Measurements from ENCODE around the gene KIAA0513.
A peak's percentile ranks its signal among the peaks of the same experiment; 100 is the strongest.

Gene KIAA0513

DNA sequence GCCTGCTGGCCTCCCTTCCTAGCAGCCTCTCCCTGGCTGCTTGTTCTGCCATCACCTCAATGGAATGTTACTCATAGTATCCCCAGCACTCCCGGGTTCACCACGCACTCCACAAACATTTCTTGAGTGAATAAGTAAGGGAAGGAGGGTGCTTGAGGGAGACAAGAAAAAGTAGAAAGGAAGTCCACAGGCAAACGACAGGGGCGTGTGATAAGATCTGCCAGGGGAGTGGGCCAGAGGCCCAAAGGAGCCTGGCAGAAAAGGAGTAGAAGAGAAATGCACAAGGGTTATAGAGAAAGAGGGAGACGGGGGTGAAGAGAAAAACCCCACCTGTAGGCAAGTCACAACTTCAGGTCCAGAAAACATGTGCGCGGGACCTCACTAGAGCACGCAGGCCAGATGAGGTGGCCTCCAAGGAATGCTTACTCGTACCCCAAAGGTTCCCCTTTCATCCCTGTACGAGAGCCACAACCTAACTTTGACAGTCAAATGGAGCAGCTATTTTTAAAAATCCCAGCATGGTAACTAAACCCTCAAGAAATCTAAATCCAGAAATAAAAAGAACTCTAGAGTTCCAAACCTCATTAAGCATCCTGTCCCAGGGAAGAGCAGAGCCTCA, 22.9 kb upstream of the KIAA0513 start:
- no peak for DNase-seq (ENCODE audit: low read depth in 2 of 2)

DNA sequence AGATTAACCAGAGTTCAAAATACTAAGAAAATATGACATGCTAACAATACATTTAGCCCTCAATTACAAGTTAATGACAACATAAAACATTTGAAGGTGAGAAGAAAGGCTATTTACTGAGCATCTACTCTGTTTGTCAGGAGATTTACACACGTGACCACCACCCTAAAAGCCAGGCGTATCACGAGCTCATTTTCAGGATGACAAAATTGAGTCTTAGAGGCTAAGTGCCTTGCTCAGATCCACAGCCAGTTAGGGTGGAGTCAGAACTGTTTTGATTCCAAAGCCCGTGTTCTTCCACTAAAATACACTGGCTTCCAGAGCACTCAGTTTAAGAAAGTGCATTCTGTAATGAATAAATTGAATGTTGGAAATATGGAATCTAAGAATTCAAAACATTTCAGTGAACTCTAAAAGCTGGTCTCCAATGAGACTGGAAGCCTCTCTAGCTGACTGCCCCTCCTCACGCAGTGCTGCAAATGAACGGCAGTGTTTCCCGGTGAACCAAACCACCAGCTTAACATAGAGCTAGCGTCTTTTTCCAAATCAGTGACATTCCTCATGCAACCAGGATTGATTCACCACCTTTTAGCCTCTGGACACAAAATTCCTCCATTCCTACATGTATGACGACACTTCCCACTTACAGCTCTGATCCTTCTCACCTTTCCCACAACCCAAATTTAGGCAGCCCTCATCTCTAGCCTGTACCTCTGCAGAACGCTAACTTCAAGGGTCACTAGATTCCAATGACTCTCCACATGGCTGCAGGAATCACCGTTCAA, 22.1 kb upstream of the KIAA0513 start:
- no peak for DNase-seq (ENCODE audit: low read depth in 2 of 2)

DNA sequence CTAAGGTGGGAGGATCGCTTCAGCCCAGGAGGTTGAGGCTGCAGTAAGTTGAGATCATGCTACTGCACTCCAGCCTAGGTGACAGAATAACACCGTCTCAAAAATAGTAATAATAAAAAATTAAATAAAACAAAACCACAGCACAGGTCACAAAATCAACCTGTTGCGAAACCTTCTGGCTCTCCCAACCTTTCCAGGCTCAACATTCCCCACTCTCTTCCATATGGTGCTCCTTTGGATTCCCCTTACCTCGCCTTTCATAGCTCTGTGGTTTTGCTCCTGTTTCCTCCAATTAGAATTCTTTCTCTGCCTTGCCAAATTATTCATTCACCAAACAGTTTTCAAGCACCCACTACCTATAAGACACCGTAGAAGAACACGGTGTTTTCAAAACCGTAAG, 21.0 kb upstream of the KIAA0513 start:
- DNase-seq (ENCODE audit: low read depth in 2 of 2): no peak

DNA sequence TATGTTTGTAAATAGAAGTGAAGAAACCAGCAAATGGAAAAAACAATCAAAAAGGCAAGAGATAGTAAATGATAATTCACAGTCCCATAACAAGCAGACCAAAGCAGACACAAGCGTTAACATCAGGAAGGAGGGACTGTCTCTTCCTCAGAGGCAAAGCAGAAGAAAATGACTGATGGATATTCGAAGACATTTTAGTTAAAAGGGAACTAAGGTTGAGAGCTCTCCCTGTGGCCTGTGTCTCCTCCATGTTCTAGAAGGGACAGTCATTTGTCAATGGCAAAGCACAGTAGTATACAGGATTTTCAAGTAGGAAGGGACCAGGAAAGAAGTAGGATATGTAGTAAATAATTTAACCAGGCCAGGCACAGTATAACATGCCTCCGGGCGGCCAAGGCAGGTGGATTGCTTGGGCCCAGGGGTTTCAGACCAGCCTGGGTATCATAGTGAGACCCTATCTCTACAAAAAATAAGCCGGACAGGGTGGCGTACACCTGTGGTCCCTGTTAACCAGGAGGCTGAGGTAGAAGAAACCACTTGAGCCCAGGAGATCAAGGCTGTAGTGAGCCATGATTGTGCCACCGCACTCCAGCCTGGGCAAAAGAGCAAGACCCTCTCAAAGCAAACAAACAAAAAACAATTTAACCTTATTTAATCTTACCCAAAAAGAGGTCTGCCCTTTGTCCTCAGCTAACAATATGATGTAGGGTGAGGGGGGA, 19.9 kb upstream of the KIAA0513 start:
- DNase-seq (ENCODE audit: low read depth in 2 of 2): no peak

DNA sequence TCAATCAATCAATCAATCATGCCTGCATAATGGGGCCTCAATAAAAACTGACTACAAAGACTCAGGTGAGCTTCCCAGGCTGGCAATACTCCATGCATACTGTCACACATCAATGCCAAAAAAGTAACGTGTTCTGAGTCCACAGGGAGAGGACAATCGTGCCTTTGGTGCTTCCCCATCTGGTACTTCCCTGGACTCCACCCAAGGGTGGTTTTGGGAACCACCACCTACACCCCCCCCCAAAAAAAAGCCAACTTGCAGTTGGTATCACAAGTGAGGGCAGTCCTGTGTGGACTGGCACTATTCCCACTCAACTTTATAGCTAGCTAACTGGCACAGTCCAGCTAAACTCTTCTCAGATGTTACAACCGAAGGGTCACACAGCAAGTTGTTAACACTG, 19.3 kb upstream of the KIAA0513 start:
- DNase-seq (ENCODE audit: low read depth in 2 of 2): no peak

DNA sequence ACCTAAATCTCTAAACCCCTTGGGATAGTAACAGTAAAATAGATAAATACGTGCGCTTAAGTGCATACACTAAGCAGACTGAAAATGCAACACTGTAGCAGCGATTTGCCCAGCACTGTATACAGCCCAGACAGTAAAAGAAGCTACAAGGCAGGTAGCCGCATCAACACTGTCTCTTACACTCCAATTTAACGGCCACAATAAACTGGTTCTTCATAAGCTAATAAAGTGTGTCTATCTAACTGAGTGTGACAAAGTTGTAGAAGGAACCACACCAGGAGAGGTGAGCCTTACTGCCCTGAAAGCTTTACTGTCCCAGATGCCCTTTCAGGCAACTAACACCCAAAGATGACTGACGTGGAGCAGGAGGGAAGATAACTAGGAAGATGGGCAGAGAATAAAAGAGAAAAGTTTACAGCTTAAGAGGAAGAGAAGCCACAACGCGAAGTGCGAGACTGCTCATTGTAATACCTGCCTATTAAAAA, 17.1 kb upstream of the KIAA0513 start:
- DNase-seq (ENCODE audit: low read depth in 2 of 2): no peak

DNA sequence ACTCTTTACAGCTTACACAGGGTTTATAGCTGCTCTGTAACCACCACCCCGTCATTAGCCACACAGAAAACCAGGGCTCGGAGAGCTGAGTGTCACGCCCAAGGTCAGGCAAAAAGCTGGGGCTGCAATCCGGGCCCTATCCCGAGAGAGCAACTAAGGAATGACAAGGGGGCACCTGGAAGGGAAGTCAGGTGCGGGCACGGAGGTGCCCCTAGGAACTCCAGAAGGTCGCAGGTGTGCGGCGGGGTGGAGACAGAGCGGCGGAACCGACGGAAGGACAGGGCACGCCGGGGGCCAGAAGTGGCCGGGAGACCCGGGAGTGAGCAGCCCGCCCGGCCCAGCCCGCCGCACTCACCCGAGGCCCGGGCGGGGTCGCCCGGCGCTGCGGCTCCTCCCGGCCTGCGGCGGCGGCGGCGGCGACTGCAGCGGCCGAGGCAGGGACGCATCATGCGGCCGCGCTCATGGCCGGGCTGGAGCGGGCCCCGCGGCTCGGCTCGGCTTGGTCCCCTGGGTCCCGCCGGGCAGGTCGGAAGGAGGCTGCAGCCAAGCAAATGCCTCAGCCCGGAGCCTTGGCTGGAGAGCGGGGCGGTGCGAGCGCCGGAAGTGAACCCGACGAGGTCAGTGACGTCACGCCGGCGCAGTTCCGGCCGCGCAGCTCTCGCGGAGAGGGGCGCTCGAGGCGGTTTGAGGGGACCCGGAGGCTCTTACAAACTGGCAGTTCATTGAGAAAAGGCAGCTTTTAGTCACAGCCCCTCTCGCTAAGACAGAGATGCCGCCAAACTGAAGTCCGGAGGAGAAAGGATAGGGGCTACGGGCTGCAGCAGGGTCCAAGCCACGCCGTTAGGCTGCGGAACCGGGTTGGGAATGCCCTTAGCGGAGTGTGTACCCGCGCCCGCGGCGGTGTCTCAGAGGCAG, 16.4 kb upstream of the KIAA0513 start, which contains the start of gene ZDHHC7:
ZDHHC7 (minus strand) TSS at position 605 of the 915 bp plus-strand sequence. CDS start 20,917 bp downstream, outside the sequence.
- peak; percentile 71 to 76 for DNase-seq (ENCODE audit: low read depth in 2 of 2)

DNA sequence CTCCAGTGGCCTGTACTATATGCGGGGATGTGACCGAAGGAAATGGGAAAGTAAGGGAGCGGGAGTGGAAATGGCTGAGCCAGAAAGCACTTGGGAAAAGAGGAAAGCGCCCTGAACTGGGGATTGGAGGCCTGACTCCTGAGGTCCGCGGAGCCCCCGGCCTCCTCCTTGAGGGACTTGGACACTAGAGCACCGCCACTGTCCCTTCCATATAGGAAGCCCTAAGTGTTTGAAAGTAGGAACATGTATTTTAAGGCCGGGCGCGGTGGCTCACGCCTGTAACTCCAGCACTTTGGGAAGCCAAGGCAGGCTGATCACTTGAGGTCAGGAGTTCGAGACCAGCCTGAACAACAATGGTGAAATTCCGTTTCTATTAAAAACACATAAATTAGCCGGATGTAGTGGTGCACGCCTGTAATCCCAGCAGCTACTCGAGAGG, 15.7 kb upstream of the KIAA0513 start:
- no peak for DNase-seq (ENCODE audit: low read depth in 2 of 2)

DNA sequence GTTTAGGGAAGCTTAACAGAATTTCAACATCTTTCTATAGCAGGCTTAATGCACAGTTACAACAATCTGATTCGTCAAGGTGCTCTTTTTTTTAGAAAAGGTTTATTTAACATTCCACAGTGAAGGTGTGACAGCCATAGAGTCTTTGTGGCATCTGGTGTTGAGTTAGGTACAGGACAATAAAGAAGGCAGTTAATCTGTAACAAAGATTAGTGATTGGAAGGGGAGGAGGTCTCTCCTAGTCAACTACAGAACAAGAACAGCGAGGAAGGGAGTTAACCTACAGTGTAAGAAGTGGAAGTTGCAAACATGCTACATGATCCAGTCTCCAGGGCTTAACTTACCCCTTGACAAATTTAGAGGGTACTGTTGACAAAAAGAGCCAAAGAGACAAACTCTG, 13.3 kb upstream of the KIAA0513 start:
- DNase-seq (ENCODE audit: low read depth in 2 of 2): no peak

DNA sequence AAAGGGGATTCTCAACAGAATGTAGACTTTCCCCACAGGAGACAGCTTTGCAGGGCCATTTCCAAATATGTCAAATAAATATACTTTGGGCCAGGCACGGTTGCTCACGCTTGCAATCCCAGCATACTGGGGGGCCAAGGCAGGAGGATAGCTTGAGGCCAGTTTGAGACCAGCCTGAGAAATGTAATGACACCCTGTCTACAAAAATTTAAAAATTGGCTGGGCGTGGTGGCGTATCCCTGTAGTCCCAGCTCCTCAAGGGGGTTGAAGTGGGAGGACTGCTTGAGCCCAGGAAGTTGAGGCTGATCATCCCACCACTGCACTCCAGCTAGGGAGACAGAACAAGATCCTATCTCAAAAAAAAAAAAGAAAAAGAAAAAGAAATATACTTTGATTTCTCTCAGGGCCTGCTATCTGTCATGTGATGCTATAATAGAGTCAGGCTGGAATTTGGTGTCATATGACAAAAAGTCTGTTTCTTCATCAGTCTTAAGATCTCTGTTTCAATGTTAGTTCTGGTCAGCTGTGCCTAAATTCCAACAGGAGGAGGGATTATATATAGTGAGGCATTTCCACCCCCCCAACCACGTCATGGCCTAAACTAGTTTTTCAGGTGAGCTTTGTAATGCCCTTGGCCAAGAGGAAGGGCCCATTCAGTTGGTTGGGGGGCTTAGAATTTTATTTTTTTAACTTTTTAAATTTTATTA, 12.0 kb upstream of the KIAA0513 start:
- no peak for DNase-seq (ENCODE audit: low read depth in 2 of 2)

DNA sequence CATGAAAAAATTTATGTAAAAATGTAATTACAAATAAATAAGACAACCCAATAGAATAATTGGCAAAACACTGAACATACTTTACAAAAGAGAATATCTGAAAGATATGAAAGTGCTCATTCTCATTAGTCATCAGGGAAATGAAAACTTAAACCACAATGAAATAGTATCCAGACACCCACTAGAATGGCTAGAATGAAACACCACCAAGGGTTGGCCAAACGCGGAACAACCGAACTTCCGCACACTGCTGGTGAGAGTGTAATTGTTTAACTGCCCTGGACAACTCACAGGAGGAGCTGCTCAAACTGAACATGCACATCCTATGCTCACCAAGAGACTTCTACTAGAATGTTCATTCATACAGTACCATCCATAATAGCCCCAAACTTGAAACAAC, 10.4 kb upstream of the KIAA0513 start:
- no peak for DNase-seq (ENCODE audit: low read depth in 2 of 2)

DNA sequence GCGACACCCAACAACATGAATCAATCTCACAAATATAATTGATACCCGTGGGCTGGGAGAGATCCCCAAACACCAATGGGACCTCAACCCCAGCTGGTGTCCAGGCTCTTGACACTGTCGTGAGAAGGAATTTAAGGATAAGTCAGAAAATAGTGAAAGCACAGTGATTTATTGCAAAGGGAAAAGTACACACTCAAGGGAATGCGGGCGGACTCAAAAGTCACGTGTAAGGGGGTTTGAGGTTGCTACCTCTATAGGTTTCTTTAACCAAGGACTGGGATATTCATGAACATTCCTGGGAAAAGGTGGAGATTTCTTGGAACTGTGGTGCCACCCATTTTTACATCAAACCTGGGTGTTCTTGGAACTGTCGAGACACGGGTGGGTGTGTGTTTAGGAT, 10.0 kb upstream of the KIAA0513 start:
- DNase-seq (ENCODE audit: low read depth in 2 of 2): no peak

DNA sequence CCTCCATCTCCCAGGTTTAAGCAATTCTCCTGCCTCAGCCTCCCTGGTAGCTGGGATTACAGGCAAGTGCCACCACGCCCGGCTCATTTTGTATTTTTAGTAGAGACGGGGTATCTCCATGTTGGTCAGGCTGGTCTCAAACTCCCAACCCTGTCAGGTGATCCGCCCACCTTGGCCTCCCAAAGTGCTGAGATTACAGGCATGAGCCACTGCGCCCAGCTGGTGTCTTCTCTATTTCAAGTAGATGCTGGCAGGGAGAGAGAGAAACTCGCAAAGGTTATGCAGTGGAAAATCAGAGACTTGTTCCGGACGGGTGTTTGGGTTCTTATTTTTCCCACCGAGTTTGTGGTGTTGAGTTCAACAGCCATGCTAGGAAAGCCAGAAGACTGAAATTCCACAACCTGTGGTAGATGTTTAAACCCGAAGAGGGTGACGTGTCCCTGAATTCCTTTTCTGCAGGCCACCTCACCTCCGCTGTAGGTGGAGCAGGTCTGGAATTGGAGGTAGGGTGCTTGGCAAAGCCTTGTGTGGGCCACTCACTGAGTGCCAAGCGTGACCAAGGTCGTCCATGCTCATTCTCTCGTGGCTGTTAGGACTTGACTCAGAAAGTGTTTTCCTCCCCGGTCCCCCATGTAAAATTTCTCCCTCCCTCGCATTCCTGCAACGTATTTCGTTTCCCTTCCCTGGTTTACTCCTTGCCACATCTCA, 8.9 kb upstream of the KIAA0513 start:
- DNase-seq (ENCODE audit: low read depth in 2 of 2): no peak

DNA sequence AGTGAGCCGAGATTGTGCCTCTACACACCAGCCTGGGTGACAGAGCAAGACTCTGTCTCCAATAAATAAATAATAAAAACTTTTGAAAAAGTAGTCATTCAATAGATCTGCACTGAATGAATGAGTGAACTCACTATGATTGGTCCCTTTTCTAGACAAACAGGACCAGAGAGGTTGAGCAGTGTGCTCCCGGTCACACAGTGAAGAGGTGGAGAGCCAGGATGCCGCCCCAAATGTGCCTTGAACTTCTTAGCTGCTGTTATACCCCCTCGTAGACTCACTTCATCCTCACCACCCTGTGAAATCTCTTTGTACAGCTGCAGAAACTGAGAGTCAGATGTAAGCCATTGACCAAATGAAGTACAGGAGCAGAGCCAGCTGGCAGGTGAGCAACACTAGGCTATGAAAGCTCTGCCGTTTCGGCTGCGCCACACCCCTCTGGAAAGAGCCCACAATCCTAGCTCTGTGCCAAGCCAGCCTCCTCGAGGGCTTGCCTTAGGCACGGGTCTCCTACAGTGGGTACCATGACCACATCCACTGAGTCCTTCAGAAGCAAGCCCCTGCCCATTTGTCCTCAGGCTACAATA, 7.8 kb upstream of the KIAA0513 start:
- DNase-seq (ENCODE audit: low read depth in 2 of 2): no peak

DNA sequence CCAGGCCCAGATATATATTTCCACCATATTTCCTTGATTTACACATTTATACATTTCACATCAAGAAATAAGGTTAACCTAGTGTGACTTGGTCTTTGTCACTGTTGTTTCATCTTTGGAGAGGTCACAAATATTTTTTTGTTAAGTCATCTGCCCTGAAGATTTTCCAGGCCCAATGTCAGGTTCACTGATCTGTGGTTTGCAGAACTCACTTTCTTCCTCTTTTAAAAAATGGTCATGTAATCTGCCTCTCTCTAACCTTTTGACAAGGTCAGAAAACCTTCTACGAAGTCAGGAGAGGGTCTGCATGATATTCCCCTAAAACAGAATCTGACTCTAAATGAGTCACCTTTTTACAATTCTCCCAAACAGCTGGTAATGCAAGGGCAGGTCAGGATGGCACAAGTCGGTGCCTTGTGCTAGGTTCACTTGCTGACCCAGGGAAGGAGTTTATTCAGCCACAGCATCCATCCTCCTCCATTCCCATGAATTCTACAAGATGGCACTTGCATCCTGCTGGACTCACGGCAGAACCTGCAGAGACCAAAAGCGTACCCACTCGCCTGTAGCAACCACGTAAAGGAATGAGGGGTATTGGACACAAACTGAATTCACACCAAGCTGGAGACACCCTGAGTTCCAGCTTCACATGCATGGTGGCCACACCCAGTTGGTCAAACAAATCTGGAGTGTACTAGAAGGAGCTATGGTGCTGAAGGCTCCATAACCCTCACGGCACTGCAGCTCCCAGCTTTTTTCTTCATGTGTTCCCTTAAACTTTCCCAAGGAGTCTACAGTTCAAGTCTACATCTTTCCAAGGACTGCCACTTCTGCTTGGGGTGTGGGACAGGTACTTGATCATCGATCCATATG, 1.6 kb upstream of the KIAA0513 start:
- DNase-seq (ENCODE audit: low read depth in 2 of 2): no peak

DNA sequence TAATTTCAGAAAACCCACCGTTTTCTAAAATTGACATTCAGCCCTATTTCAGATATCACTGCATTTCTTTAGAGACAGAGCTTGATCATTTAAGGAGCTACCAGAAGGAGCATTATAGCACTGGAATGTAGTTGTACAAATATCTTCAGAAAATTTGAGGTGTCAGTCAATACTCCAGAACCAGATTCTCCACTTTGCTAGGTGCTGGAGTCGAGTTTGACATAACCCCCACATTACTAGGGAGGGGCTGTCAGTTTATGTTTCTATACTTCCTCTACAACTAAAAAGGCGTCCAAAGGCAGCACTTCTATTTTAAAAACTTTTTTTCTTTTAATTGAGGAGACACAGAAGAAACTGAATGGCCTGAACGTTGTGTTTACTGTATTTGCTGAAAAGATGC, 892 bp upstream of the KIAA0513 start:
- DNase-seq (ENCODE audit: low read depth in 2 of 2): no peak

DNA sequence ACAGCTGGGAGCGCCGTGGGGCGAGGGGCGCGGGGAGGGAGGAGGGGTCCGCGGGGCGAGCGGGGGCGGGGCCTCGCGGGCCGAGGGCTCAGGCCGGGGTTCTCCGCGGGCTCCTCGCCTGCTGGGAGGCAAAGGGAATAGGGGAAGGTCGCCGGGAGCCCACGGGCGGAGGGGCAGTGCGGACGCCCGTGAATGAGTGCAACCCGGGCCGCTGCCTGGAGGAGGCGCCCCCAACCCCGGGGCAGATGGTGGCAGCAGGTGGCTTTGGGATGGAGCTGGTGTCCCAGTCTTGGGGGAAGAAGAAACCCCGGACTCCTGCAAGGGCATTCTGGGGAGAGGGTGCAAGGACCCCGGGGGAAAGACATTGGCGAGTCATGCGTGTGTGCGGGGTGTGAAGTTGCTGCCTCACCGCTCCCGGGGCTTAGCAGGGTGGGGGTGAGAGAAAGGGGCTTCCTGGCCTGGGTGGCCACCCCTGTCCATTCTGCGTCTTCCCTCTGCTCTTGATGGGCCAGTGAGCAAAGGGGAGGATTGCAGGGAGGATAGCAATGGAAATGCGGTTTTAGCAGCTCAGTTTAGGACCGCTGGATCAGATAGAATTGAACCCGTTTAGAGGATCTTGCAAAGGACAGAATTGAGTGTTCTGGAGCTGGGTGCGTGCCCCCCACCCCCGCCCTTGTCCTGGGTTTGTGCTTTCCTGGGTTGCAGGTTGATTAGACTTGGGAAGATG, 526 bp downstream of the KIAA0513 start:
- no peak for DNase-seq (ENCODE audit: low read depth in 2 of 2)

All from activated CD8-positive, alpha-beta memory T cell treated with anti-CD3 and anti-CD28 coated beads for 4 hours (primary cell).